HCT116 (cell line): ENCODE results near the gene ADCY2. TPM values are rescaled to one million over a fixed set of nuclear protein-coding genes. Genes with fewer than 3 reads are reported as not detected.

Experiments
- ATAC-seq: fragments of 200-7000 bp; cut with Tn5 transposase; 2 replicates; pipeline ENCODE4 v1.9.1; 2020; ENCODE audit warnings: mild to moderate bottlenecking, moderate library complexity
- BruUV-seq: library from RNA; stranded (reverse); fragments of 400-500 nt; replicated peaks from 2 replicates; lab custom pipeline; 2021; lab: Mats Ljungman, UMichigan
- CTCF ChIA-PET: fragments of 300-600 bp; sonication (Branson Sonifier 250); formaldehyde crosslinking; loops from one replicate; lab custom pipeline; 2021; ENCODE audit warnings: antibody characterized with exemption; lab: Charles Lee
- POLR2A ChIA-PET: fragments of 300-600, 350-600 bp; sonication (Branson Sonifier 250); formaldehyde crosslinking; loops from one replicate; lab custom pipeline; 2021; ENCODE audit warnings: antibody characterized with exemption; lab: Charles Lee
- RAD21 ChIA-PET, 2 experiments: fragments of 300-600 bp; sonication (Branson Sonifier 250); formaldehyde crosslinking; loops; one replicate each; lab custom pipeline; 2023; ENCODE audit warnings: low total read pairs in 2 of 2; ENCODE audit not compliant: uncharacterized antibody in 2 of 2, unreplicated experiment in 2 of 2, low non-redundant PET in 1 of 2; lab: Charles Lee
- DNase-seq: peaks from one replicate; pipeline ENCODE4 v3.0.0-alpha.2; 2010; ENCODE audit warnings: low read depth, low spot score
- H2AFZ ChIP-seq: fragments of 200-600 bp; shearing (Covaris generic), sonication (generic); 2 replicates; pipeline ENCODE4 v1.6.1; 2017; ENCODE audit warnings: low read depth, mixed run types, mixed read lengths, antibody characterized with exemption, low read length; ENCODE audit not compliant: poor library complexity, severe bottlenecking
- H3K27ac ChIP-seq: 2 replicates; pipeline ENCODE4 v1.5.1; 2012; ENCODE audit warnings: low read depth, low read length
- H3K27me3 ChIP-seq: fragments of 200-600 bp; sonication (generic); 2 replicates; pipeline ENCODE4 v1.6.1; 2016; ENCODE audit warnings: mixed run types, low read length, mixed read lengths; ENCODE audit not compliant: insufficient read depth
- H3K36me3 ChIP-seq, 2 experiments: fragments of 200-500 bp in 1 of 2; fragments of 200-600 bp in 1 of 2; sonication (Bioruptor generic) in 1 of 2; sonication (generic) in 1 of 2; 2 replicates each; pipeline versions ENCODE4 v1.5.1 to v1.6.1; 2014 to 2016; ENCODE audit warnings: low read length in 2 of 2, inconsistent platforms in 1 of 2, mixed read lengths in 1 of 2, mixed run types in 1 of 2; ENCODE audit not compliant: insufficient read depth in 2 of 2, control insufficient read depth in 1 of 2
- H3K4me1 ChIP-seq, 2 experiments: fragments of 200-600 bp in 1 of 2; sonication (generic) in 1 of 2; 2 replicates each; pipeline versions ENCODE4 v1.5.1 to v1.6.1; 2012 to 2017; ENCODE audit warnings: low read length in 2 of 2, inconsistent platforms in 1 of 2, mild to moderate bottlenecking in 1 of 2, mixed read lengths in 1 of 2, mixed run types in 1 of 2, moderate library complexity in 1 of 2; ENCODE audit not compliant: insufficient read depth in 2 of 2, control insufficient read depth in 1 of 2
- H3K4me2 ChIP-seq: fragments of 200-600 bp; sonication (generic); 2 replicates; pipeline ENCODE4 v1.6.1; 2017; ENCODE audit warnings: mixed run types, low read length, mixed read lengths
- H3K4me3 ChIP-seq, 2 experiments: fragments of 200-600 bp in 1 of 2; sonication (generic) in 1 of 2; replicated peaks in 1 of 2; 2 replicates each; pipeline ENCODE4 v1.5.1; 2011 to 2016; ENCODE audit warnings: low read length in 2 of 2, control low read depth in 1 of 2, low read depth in 1 of 2, mild to moderate bottlenecking in 1 of 2, mixed read lengths in 1 of 2, mixed run types in 1 of 2
- H3K79me2 ChIP-seq: fragments of 200-600 bp; sonication (generic); 2 replicates; pipeline ENCODE4 v1.6.1; 2017; ENCODE audit warnings: mild to moderate bottlenecking, mixed run types, low read length, moderate library complexity, mixed read lengths; ENCODE audit not compliant: insufficient read depth
- H3K9ac ChIP-seq: fragments of 200-600 bp; sonication (generic); 2 replicates; pipeline ENCODE4 v1.6.1; 2016; ENCODE audit warnings: low read length, mixed read lengths
- H3K9me2 ChIP-seq: fragments of 200-600 bp; sonication (generic), shearing (Covaris generic); 2 replicates; pipeline ENCODE4 v1.6.1; 2017; ENCODE audit warnings: mixed run types, mild to moderate bottlenecking, moderate library complexity; ENCODE audit not compliant: insufficient read depth
- H3K9me3 ChIP-seq, 2 experiments: fragments of 200-500 bp in 1 of 2; fragments of 200-600 bp in 1 of 2; sonication (Bioruptor generic) in 1 of 2; sonication (generic) in 1 of 2; 2 replicates each; pipeline ENCODE4 v1.6.1; 2014 to 2017; ENCODE audit warnings: low read length in 2 of 2, mixed read lengths in 2 of 2, inconsistent platforms in 1 of 2, low read depth in 1 of 2, mild to moderate bottlenecking in 1 of 2, mixed run types in 1 of 2, moderate library complexity in 1 of 2; ENCODE audit not compliant: control insufficient read depth in 1 of 2, insufficient read depth in 1 of 2
- H4K20me1 ChIP-seq: fragments of 200-600 bp; sonication (generic), shearing (Covaris generic); 2 replicates; pipeline ENCODE4 v1.6.1; 2017; ENCODE audit warnings: mixed run types, mild to moderate bottlenecking, moderate library complexity; ENCODE audit not compliant: insufficient read depth
- ATF3 ChIP-seq: IDR thresholded peaks from 2 replicates; pipeline ENCODE4 v1.6.1; 2012
- CBX3 ChIP-seq: IDR thresholded peaks from 2 replicates; pipeline ENCODE4 v1.6.1; 2012; ENCODE audit warnings: low read depth
- CEBPB ChIP-seq: IDR thresholded peaks from 2 replicates; pipeline ENCODE4 v1.6.1; 2012; ENCODE audit warnings: low read depth
- CTCF ChIP-seq, 3 experiments: fragments of 200-600 bp in 1 of 3; sonication (generic) in 1 of 3; IDR thresholded peaks in 2 of 3; conservative IDR thresholded peaks in 1 of 3; 2 replicates each; pipeline ENCODE4 v1.5.1; 2012 to 2017; ENCODE audit warnings: low read depth in 2 of 3, low read length in 2 of 3, antibody characterized with exemption in 1 of 3, borderline replicate concordance in 1 of 3, control low read depth in 1 of 3, mild to moderate bottlenecking in 1 of 3, mixed read lengths in 1 of 3, mixed run types in 1 of 3, moderate library complexity in 1 of 3; ENCODE audit not compliant: insufficient read depth in 1 of 3
- EGR1 ChIP-seq: IDR thresholded peaks from 2 replicates; pipeline ENCODE4 v1.6.1; 2012; ENCODE audit warnings: low read depth
- ELF1 ChIP-seq: IDR thresholded peaks from 2 replicates; pipeline ENCODE4 v1.6.1; 2012; ENCODE audit warnings: low read depth, borderline replicate concordance
- EZH2phosphoT487 ChIP-seq: fragments of 200-600 bp; IDR thresholded peaks from 2 replicates; pipeline ENCODE4 v1.6.1; 2018; ENCODE audit warnings: antibody characterized with exemption, borderline replicate concordance
- FOSL1 ChIP-seq: IDR thresholded peaks from 2 replicates; pipeline ENCODE4 v1.6.1; 2012; ENCODE audit warnings: low read depth
- JUND ChIP-seq: IDR thresholded peaks from 2 replicates; pipeline ENCODE4 v1.6.1; 2012
- MAX ChIP-seq: IDR thresholded peaks from 2 replicates; pipeline ENCODE4 v1.6.1; 2012
- POLR2A ChIP-seq: IDR thresholded peaks from 2 replicates; pipeline ENCODE4 v1.7.0; 2011; ENCODE audit warnings: borderline replicate concordance; ENCODE audit not compliant: insufficient read depth, insufficient read length; ENCODE audit errors: extremely low read depth
- POLR2AphosphoS5 ChIP-seq: IDR thresholded peaks from 2 replicates; pipeline ENCODE4 v1.6.1; 2011; ENCODE audit warnings: mild to moderate bottlenecking, low read depth, low read length, moderate library complexity
- RAD21 ChIP-seq: IDR thresholded peaks from 2 replicates; pipeline ENCODE4 v1.6.1; 2012; ENCODE audit warnings: low read depth, mild to moderate bottlenecking
- REST ChIP-seq: IDR thresholded peaks from 2 replicates; pipeline ENCODE4 v1.6.1; 2012; ENCODE audit warnings: low read depth
- SIN3A ChIP-seq: IDR thresholded peaks from 2 replicates; pipeline ENCODE4 v1.6.1; 2012; ENCODE audit warnings: low read depth
- SRF ChIP-seq: IDR thresholded peaks from 2 replicates; pipeline ENCODE4 v1.6.1; 2012; ENCODE audit warnings: low read depth
- TCF7L2 ChIP-seq: IDR thresholded peaks from 2 replicates; pipeline ENCODE4 v1.7.0; 2011; ENCODE audit warnings: borderline replicate concordance, inconsistent platforms; ENCODE audit not compliant: insufficient read depth, insufficient read length; ENCODE audit errors: extremely low read depth
- YY1 ChIP-seq: IDR thresholded peaks from 2 replicates; pipeline ENCODE4 v1.6.1; 2011; ENCODE audit warnings: low read length, low read depth, moderate library complexity, mild to moderate bottlenecking; ENCODE audit not compliant: insufficient replicate concordance; ENCODE audit errors: extremely low read depth
- ZFX ChIP-seq: fragments of 450-650 bp; IDR thresholded peaks from 2 replicates; pipeline ENCODE4 v1.6.1; 2017
- ZNF274 ChIP-seq: fragments of 200-500 bp; sonication (Bioruptor generic); IDR thresholded peaks from 2 replicates; pipeline ENCODE4 v1.6.1; 2014; ENCODE audit warnings: mild to moderate bottlenecking, low read depth, low read length, inconsistent platforms
- intact Hi-C: fragments of 100-400 bp; cut with micrococcal nuclease; formaldehyde crosslinking; loops from 2 replicates; pipeline ENCODE4 v1.10.0; 2022
- total RNA-seq: library from RNA; stranded (reverse); gene quantifications from one replicate; pipeline ENCODE4 v1.2.1, GENCODE V29; 2021; ENCODE audit not compliant: unreplicated experiment

Gene ADCY2
- total RNA-seq, 1 experiment from 2014 or later = 0.15 TPM

GRCh38 chr5:7348168-7348854 is 47.6 kb upstream of the ADCY2 start:
- CTCF ChIA-PET = no interaction called here
- TF ChIP-seq SIN3A (no peak), FOSL1 (no peak), EGR1 (no peak), POLR2AphosphoS5 (no peak), RAD21 (no peak), CTCF (IDR thresholded peaks at IDR 0.05 in 2 of 3, conservative IDR thresholded peaks at IDR 0.05 in 1 of 3; ENCODE audit: borderline replicate concordance in 1 of 3, insufficient read depth in 1 of 3, low read depth in 2 of 3, low read length in 2 of 3) (no peak), TCF7L2 (no peak), EZH2phosphoT487 (no peak), ZFX (no peak), YY1 (no peak), ATF3 (no peak), ELF1 (no peak), CBX3 (no peak), MAX (no peak), POLR2A (no peak), REST (no peak), ZNF274 (no peak), SRF (no peak), JUND (no peak), CEBPB (no peak)
- Histone ChIP-seq H3K4me3 (no peak overlapping the region), H3K27ac (no peak overlapping the region), H2AFZ (no peak overlapping the region), H3K4me2 (no peak overlapping the region), H3K9me3 (peaks cover 4 to 25% of the 10 kb centered on the region in 2 experiments; a peak in 2 of 4 replicates), H3K36me3 (no peaks in the 10 kb centered on the region), H3K9me2 (no peaks in the 10 kb centered on the region), H3K27me3 (no peaks in the 10 kb centered on the region), H4K20me1 (no peaks in the 10 kb centered on the region), H3K79me2 (no peaks in the 10 kb centered on the region), H3K9ac (no peak overlapping the region), H3K4me1 (no peaks in the 10 kb centered on the region)
- RAD21 ChIA-PET = no interaction called here
- DNase-seq (no peak), ATAC-seq (no peak)
- intact Hi-C loops = no loop called here
- BruUV-seq = no TSS peak
- POLR2A ChIA-PET = no interaction called here
